ENCODE measurements around the gene ABCC4.

ABCC4 gene

GRCh38 chr13:95155504-95155903 lies 145.7 kb downstream of the ABCC4 start:
- no peak for TF ChIP-seq CTCF (conservative IDR thresholded peaks at IDR 0.05; ENCODE audit: low read length)
- DNase-seq (ENCODE audit: low read depth): no peak
- H3K4me3 ChIP-seq (ENCODE audit: low read length): no peak overlapping the region

- no peak for DNase-seq (ENCODE audit: low read depth)
Observed at GRCh38 chr13:95155093-95155492, 146.2 kb downstream of the ABCC4 start.

GRCh38 chr13:95154413-95154886 lies 146.8 kb downstream of the ABCC4 start:
- DNase-seq (ENCODE audit: low read depth): peak; percentile 29
- TF ChIP-seq CTCF (conservative IDR thresholded peaks at IDR 0.05; ENCODE audit: low read length): no peak
- no peak overlapping the region for H3K4me3 ChIP-seq (ENCODE audit: low read length)

More at GRCh38 chr13:95155093-95155492, 146.2 kb downstream of the ABCC4 start:
- no peak overlapping the region for H3K4me3 ChIP-seq (ENCODE audit: low read length)
- TF ChIP-seq CTCF (conservative IDR thresholded peaks at IDR 0.05; ENCODE audit: low read length): no peak

GRCh38 chr13:95153647-95154412 lies 147.4 kb downstream of the ABCC4 start:
- no peak overlapping the region for H3K4me3 ChIP-seq (ENCODE audit: low read length)
- no peak for TF ChIP-seq CTCF (conservative IDR thresholded peaks at IDR 0.05; ENCODE audit: low read length)
- DNase-seq (ENCODE audit: low read depth): peak; percentile 10

- no peak for TF ChIP-seq CTCF (conservative IDR thresholded peaks at IDR 0.05; ENCODE audit: low read length)
- DNase-seq (ENCODE audit: low read depth): no peak
- H3K4me3 ChIP-seq (ENCODE audit: low read length): no peak overlapping the region
Observed at GRCh38 chr13:95151942-95152587, 149.2 kb downstream of the ABCC4 start.

GRCh38 chr13:95150555-95150954 lies 150.7 kb downstream of the ABCC4 start:
- DNase-seq (ENCODE audit: low read depth): no peak
- TF ChIP-seq CTCF (conservative IDR thresholded peaks at IDR 0.05; ENCODE audit: low read length): no peak
- no peak overlapping the region for H3K4me3 ChIP-seq (ENCODE audit: low read length)

- peak; percentile 12 for DNase-seq (ENCODE audit: low read depth)
- no peak for TF ChIP-seq CTCF (conservative IDR thresholded peaks at IDR 0.05; ENCODE audit: low read length)
- no peak overlapping the region for H3K4me3 ChIP-seq (ENCODE audit: low read length)
Observed at GRCh38 chr13:95146486-95146885, 154.8 kb downstream of the ABCC4 start.
